Testis (tissue), 3 donors: ENCODE data around the gene XAF1. TPM values are rescaled to one million over a fixed set of nuclear protein-coding genes. Genes with fewer than 3 reads are reported as not detected.

Experiments
- DNase-seq: peaks from one replicate; pipeline ENCODE4 v3.0.0-alpha.2; 2019
- H3K27ac ChIP-seq, 2 donors: fragments of 200-600 bp; sonication (generic); one replicate each; pipeline ENCODE4 v1.5.1; 2019
- H3K27me3 ChIP-seq: fragments of 200-600 bp; sonication (generic); one replicate; pipeline ENCODE4 v1.5.1; 2019
- H3K36me3 ChIP-seq: fragments of 200-600 bp; sonication (generic); one replicate; pipeline ENCODE4 v1.5.1; 2017; ENCODE audit warnings: low read depth; ENCODE audit errors: missing control alignments
- H3K4me1 ChIP-seq: fragments of 200-600 bp; sonication (generic); one replicate; pipeline ENCODE4 v1.5.1; 2019
- H3K4me3 ChIP-seq, 2 donors: fragments of 200-600 bp; sonication (generic); one replicate each; pipeline ENCODE4 v1.5.1; 2017 to 2019
- H3K9me3 ChIP-seq: fragments of 200-600 bp; sonication (generic); one replicate; pipeline ENCODE4 v1.5.1; 2017
- POLR2A ChIP-seq: fragments of 450-650 bp; IDR thresholded peaks from one replicate; pipeline ENCODE4 v1.6.1; 2017; ENCODE audit warnings: antibody characterized with exemption, mild to moderate bottlenecking, moderate library complexity
- WGBS, 2 donors: methylation state at CpG; one replicate each; pipeline ENCODE4 v1.1.5; 2018; 5-methylcytosine and 5-hydroxymethylcytosine counted together
- intact Hi-C: fragments of 100-400 bp; cut with DNase I; formaldehyde crosslinking; loops from one replicate; pipeline ENCODE4 v1.15.1; 2023; ENCODE audit warnings: low total_unique reads
- polyA plus RNA-seq: library from polyadenylated mRNA; stranded (reverse); fragments of 350-450 nt; fragmentation: Illumina TruSeq; extraction: RNeasy Lipid Tissue Mini Kit (QIAGEN cat#74804); gene quantifications from one replicate; pipeline ENCODE4 v1.2.3, GENCODE V29; 2014; ENCODE audit warnings: low read depth, low replicate concordance; ENCODE audit not compliant: insufficient read depth
- total RNA-seq, 2 donors: library from RNA; depleted of rRNA; stranded (reverse); fragments of >200 nt; gene quantifications; one replicate each; pipeline ENCODE4 v1.2.3, GENCODE V29; 2016
- TF ChIP-seq, protein P1 (sequence below), 3 experiments: fragments of 450-650 bp in 2 of 3; fragments of 200-600 bp in 1 of 3; sonication (generic) in 1 of 3; IDR thresholded peaks; one replicate each; pipeline ENCODE4 v1.5.1; 2016 to 2019; ENCODE audit warnings: antibody characterized with exemption in 3 of 3, mild to moderate bottlenecking in 2 of 3, moderate library complexity in 1 of 3

XAF1 gene
- total and polyA plus RNA-seq, 3 donors from 2014 or later, result 10.4 to 39.6 (median 26.8) TPM

DNA sequence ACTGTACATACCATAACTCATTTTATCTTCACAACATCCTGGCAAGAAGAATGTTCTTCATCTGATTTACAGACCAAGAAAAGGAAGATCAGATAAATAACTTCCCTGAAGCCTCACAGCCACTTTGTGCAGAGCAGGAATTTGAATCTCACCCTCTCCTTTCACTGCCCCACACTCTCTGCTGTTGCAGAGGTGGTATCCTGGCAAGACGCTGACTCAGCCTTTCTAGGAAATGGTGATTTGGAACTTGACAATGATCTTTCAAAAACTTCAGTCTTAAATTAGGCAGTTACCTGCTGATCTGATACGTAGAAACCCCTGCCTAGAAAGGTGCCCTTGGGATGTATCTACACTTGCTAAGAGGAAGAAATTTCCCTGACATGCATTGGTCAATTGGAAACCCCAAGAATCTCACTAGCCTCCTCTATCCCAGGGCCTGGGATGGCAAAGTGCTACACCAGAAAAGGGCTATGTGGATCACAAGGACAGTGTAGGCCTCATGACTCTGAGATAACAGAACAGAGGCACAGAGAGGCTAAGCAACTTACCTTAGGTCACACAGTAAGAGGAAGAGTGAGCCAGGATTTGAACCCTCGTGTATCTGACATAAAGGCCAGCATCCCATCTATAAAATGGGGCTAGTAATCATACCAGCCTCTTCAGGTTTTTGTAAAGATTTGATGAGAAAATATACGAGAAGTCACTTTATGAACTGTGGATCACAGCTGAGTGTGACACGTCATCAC, 38.1 kb downstream of the XAF1 start:
- TF ChIP-seq POLR2A, result no peak
- TF ChIP-seq, protein P1, sequence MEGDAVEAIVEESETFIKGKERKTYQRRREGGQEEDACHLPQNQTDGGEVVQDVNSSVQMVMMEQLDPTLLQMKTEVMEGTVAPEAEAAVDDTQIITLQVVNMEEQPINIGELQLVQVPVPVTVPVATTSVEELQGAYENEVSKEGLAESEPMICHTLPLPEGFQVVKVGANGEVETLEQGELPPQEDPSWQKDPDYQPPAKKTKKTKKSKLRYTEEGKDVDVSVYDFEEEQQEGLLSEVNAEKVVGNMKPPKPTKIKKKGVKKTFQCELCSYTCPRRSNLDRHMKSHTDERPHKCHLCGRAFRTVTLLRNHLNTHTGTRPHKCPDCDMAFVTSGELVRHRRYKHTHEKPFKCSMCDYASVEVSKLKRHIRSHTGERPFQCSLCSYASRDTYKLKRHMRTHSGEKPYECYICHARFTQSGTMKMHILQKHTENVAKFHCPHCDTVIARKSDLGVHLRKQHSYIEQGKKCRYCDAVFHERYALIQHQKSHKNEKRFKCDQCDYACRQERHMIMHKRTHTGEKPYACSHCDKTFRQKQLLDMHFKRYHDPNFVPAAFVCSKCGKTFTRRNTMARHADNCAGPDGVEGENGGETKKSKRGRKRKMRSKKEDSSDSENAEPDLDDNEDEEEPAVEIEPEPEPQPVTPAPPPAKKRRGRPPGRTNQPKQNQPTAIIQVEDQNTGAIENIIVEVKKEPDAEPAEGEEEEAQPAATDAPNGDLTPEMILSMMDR (IDR thresholded peaks at IDR 0.05), result no peak
- intact Hi-C loops, result no loop called here

DNA sequence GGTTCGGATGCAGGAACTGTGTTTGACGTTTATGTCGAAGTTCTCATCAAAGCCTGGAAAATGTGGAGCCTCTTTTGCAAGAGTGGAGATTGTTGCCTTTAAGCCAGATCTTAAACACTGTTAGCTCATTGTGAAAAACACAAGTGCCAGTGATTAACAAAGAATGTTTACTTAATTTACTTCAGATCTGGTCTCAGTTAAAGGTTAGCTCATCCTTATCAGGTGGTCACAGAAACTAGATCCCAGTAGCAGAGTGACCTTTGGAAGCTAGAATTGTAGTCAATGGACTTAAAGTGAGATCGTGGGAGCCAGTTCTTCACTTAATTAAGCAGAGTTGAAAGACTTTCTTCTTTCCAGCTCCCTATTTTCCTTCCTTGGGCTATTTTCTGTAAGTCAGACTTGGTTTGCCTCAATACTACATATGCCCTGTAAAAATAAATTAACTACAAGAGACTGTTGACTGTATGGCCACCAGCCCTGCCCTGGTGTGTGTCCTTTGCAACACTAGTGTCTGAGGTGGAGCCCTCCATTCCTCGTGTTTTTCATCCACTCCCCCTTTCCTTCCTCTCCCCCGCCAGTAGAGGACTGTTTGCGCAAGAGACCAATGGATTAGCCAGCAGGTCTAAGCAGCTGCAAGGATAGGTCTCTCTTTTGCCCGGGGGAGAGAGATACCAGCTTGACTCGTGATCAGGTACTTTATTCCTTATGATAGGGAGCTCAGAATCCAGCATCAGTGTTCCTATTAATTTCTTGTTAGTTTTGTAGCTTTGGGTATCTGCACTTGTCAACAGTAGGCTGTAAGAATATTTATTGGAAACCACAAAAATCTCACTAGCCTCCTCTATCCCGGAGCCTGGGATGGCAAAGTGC, 40.4 kb downstream of the XAF1 start:
- Histone ChIP-seq H3K4me1 (no peaks in the 10 kb centered on the region), H3K27ac (no peak overlapping the region), H3K4me3 (no peak overlapping the region), H3K27me3 (no peaks in the 10 kb centered on the region), H3K9me3 (no peaks in the 10 kb centered on the region), H3K36me3 (no peaks in the 10 kb centered on the region)
- 71 to 73% methylated on average over 10 of the region's 10 CpGs for WGBS, 2 donors
- no peak for DNase-seq
- intact Hi-C loops, result no loop called here
- TF ChIP-seq, protein P1 (IDR thresholded peaks at IDR 0.05), result no peak

More for the DNA sequence above, 38.1 kb downstream of the XAF1 start:
- H3K4me1 ChIP-seq, result no peaks in the 10 kb centered on the region
- H3K36me3 ChIP-seq, result no peaks in the 10 kb centered on the region
- H3K27me3 ChIP-seq, result no peaks in the 10 kb centered on the region
- no peak overlapping the region for H3K27ac ChIP-seq
- 80 to 85% methylated on average over 5 of the region's 5 CpGs for WGBS, 2 donors
- H3K4me3 ChIP-seq, result no peak overlapping the region
- no peak for DNase-seq
- H3K9me3 ChIP-seq, result no peaks in the 10 kb centered on the region

DNA sequence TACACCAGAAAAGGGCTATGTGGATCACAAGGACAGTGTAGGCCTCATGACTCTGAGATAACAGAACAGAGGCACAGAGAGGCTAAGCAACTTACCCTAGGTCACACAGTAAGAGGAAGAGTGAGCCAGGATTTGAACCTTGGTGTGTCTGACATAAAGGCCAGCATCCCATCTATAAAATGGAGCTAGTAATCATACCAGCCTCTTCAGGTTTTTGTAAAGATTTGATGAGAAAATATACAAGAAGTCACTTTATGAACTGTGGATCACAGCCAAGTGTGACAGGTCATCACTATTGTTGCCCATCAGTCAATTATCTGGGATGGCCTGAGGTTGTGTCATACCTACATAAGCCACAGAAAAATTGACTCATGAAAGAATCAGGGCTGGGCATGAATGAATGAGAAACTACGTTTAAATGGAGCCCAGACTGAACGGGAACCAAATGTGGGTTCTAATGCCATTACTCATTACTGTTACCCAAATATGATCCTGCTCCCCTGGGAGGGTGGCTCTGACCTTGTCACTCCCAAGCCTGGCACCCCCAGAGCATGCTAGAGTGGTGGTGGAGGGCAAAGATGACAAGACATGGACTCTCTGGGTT, 41.1 kb downstream of the XAF1 start:
- no peak overlapping the region for H3K4me3 ChIP-seq
- TF ChIP-seq POLR2A, result no peak
- TF ChIP-seq, protein P1 (IDR thresholded peaks at IDR 0.05), result no peak
- H3K4me1 ChIP-seq, result no peaks in the 10 kb centered on the region
- no peak overlapping the region for H3K27ac ChIP-seq
- no peak for DNase-seq
- no peaks in the 10 kb centered on the region for H3K9me3 ChIP-seq
- intact Hi-C loops, result no loop called here
- no peaks in the 10 kb centered on the region for H3K36me3 ChIP-seq
- WGBS, 2 donors, result 74 to 93% methylated on average over 2 of the region's 2 CpGs
- H3K27me3 ChIP-seq, result no peaks in the 10 kb centered on the region

DNA sequence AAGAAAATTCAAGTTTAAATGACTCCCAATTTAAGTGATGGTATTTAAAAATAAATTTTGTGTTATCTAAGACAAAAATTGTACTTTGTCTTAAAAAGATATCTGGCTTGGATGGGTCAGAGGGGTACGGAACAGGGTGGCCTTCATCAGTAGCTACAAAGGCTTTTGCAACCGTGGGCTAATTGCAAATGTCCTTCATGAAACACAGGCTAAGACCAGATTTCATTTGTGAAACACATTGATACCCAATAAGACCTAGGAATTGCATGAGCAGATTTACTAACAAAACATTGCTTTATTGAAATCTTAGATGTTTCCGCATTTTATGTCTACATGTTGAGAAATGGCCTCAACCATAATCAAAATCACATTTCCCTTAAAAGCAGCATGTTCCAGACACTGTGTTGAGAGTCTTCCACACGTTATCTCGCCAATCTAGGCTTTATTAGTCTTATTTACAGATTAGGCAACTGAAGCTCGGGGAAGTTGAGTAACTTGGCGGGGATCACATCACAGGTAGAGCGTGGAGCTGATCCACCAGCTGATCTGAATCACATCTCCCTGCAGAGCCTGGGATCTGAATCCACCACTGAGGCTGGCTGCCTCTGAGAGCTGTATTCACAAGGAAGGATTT, 42.0 kb downstream of the XAF1 start:
- intact Hi-C loops, result no loop called here
- DNase-seq, result no peak
- H3K36me3 ChIP-seq, result no peaks in the 10 kb centered on the region
- H3K27me3 ChIP-seq, result no peaks in the 10 kb centered on the region
- no peaks in the 10 kb centered on the region for H3K9me3 ChIP-seq
- H3K27ac ChIP-seq, result no peak overlapping the region
- TF ChIP-seq, protein P1 (IDR thresholded peaks at IDR 0.05), result no peak
- TF ChIP-seq POLR2A, result no peak
- WGBS, 2 donors, result 80 to 83% methylated on average over 8 of the region's 8 CpGs
- H3K4me1 ChIP-seq, result no peaks in the 10 kb centered on the region
- no peak overlapping the region for H3K4me3 ChIP-seq
